Measurements from ENCODE around the gene DNAJC5.
"Not testable (repeated sequence)": the region's sequence is repeated elsewhere in the genome, so short reads cannot be mapped to it uniquely, and the experiment has no call there.

The DNAJC5 gene

DNA sequence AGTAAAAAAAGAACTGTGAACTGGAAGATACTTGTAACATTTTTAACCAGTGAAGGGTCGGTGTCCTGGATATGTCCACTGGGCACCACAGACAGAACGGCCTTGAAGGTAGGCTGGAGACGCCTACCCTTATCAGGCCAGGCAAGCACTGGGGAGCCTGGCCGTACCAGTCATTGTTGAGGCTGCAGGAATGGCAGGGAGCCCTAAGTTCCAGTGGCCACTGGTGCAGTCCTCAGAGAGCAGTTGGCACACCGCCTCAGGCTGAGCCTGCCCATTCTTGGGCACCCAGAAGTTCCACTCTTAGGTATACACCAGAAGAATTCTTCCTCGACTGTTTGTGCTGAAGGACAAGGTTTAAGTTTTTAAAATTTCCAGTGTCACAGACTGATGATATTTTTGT, 20.5 kb downstream of the DNAJC5 start:
- no peak for DNase-seq

DNA sequence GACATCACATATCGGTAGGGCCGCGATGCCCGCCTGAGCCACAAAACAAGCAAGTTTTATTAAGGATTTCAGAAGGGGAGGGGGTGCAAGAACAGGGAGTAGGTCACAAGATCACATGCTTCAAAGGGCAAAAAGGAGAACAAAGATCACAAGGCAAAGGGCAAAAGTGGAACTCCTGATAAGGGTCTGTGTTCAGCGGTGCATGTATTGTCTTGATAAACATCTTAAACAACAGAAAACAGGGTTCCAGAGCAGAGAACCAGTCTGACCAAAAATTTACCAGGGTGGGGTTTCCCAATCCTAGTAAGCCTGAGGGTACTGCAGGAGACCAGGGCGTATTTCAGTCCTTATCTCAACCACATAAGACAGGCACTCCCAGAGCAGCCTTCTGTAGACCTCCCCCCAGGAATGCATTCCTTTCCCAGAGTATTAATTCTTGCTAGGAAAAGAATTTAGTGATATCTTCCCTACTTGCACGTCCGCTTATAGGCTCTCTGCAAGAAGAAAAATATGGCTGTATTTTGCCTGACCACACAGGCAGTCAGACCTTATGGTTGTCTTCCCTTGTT, 21.5 kb downstream of the DNAJC5 start:
- DNase-seq: not testable (repeated sequence)

DNA sequence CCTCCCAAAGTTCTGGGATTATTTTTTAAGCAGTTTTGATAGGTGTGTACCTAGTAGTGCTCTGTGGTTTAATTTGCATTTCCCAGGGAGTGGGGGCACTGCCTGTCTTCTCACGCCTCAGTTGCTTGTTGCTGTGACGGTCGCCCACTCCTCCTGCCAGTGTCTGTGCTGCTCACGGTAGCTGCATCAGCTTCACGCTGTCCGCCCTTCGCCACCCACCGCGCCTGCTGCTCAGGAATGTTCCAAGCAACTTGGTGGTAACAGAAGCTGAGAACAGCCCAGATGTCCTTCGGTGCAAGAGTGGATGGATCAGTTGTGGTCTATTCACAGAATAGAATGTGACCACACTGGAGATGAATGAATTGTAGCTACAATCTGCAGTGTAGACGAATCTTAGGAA, 22.9 kb downstream of the DNAJC5 start:
- DNase-seq: no peak

DNA sequence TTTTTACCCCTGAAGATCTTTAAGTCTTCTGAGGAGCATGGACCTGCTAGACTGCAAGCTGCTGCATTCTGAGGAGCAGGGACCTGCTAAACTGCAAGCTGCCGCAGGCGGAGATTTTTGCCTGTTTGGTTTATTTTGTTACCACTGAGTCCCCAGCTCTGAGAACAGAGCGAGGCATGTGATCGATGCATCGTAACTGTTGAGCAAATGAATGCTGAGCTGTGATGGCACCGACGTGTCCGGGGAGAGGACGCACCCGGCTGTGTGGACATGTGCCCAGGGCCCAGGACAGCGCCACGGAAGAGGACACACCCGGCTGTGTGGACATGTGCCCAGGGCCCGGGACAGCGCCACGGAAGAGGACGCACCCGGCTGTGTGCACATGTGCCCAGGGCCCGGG, 24.2 kb downstream of the DNAJC5 start:
- DNase-seq: no peak

DNA sequence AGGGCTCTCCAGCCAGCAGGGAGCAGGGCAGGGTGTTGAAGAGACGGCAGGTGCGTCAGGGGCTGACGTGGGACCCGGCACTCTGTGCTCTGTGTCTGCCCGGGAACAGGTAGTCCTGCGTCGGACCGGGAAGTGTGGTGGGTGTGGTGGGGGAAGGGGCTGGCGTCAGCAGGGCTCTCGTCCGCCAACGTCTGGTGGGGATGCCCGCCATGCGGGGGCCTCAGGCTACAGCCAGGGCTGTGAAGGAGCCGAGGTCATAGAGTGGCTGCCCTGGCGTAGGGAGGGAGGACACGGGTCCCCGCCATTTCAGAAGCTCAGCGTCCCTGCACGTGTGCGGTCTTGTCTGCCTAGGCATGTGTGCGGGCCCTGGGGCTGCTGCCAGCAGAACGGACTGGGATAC, 25.3 kb downstream of the DNAJC5 start:
- no peak for DNase-seq

DNA sequence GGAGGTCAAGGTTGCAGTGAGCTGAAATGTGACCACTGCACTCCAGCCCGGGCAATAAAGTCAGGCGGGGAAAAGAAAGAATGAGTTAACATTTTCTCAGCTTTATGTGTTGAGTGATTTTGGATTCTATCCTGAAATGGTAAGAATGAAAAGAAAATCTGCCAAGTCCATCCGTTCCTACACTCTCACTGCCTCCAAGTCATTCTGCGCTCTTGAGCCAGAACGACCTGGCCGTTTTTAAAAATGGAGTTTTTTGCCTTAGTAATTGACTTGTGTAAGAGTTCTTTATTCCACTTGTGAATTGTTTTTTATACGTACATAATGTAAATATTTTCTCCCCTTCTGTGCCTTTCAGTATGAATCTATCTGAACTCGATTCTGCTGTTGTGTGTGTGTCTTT, 28.7 kb downstream of the DNAJC5 start:
- DNase-seq: no peak

DNA sequence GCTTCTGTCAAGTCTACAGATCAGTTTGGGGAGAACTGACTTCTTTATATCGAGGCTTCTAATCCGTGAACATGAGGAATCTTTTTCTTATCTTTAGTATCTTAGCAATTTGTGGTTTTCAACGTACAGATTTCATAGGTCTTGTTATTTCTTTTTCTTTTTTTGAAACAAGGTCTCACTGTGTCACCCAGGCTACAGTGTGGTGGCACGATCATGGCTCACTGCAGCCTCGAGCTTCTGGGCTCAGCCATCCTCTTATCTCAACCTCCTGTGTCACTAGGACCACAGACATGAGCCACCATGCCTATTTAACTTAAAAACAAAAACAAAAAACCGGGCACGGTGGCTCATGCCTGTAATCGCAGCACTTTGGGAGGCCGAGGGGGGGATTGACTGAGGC, 29.3 kb downstream of the DNAJC5 start:
- no peak for DNase-seq

DNA sequence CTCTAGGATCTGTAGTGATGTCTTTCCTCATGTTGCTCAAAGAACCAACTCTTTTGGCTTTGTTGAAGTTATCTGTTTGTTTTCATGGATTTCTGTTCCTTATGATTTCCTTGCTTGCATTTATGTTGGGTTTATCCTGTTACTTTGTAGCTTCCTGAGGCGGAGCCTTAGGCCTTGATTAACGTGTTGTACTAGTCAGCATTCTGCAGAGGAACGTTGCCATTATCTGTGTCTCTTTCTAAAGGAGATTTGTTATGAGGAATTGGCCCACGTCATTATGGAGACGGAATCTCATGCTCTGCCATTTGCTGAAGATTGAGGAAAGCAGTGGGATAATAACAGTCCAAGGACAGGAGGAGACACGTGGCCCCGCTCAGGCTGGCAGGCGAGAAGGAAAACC, 31.4 kb downstream of the DNAJC5 start:
- no peak for DNase-seq

DNA sequence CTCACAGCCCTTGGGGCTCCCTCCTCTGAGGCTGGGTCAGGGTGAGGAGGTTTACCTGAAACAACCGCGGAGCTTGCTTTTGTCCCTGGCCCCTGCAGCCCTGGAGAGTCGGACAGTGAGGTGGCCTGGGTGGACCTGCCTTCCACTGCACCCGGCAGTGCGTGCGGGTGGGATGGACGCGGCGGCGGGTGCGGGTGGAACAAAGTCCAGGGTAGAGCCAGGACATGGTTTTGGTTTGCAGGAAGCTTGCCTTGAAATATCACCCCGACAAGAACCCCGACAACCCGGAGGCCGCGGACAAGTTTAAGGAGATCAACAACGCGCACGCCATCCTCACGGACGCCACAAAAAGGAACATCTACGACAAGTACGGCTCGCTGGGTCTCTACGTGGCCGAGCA, 34.1 kb downstream of the DNAJC5 start:
- DNase-seq: no peak

DNA sequence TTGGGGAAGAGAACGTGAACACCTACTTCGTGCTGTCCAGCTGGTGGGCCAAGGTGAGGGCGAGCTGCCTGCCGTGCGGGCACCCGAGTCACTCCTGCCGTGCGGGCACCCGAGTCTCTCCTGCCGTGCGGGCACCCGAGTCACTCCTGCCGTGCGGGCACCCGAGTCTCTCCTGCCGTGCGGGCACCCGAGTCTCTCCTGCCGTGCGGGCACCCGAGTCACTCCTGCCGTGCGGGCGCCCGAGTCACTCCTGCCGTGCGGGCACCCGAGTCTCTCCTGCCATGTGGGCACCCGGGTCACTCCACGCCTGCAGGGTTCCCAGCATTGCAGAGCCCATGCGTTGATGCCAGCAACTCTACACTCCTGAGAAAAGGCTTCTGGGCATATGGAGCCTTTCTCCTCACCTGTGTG, 34.6 kb downstream of the DNAJC5 start:
- DNase-seq: not testable (repeated sequence)

DNA sequence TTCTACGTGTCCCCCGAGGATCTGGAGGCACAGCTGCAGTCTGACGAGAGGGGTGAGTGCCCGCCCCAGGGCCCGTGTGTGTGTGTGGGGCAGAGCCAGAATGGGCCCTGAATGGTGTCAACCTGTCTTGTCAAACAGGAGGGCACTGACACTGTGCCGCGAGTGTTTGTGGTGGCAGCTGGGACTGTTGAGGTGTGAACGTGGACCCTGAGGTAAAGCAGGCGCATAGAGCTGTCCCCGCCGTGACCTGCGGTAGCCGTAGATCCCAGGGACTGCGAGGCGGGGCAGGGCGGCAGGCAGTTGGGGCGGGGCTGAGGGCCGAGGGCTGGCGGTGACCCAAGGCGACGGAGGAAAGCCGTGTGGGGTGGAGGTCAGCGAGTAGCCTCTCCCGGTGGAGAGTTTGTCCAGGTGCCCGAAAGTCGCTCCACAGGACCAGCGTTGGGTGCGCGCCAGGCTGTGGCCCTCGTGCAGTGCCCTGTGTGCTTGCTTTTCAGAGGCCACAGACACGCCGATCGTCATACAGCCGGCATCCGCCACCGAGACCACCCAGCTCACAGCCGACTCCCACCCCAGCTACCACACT, 36.1 kb downstream of the DNAJC5 start:
- no peak for DNase-seq

DNA sequence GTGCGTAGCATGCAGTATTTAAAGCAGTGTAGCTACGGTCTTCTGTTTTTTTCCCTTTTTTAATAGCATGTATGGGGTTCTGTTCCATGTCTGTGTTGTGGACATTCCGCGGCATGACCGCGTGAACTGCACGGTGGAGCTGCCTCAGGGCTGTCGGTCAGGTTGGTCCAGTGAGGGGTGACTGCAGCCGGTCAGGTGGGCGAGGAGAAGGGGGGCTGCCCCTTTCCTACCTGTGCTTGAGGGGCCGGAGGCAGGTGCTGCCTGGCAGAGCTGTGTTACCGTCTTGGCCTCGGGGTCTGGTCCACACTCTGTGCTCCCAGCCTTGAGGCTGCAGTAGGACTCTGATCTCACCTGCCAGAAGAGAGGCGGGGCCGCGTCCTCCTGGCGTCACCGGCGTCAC, 36.8 kb downstream of the DNAJC5 start:
- DNase-seq: no peak

DNA sequence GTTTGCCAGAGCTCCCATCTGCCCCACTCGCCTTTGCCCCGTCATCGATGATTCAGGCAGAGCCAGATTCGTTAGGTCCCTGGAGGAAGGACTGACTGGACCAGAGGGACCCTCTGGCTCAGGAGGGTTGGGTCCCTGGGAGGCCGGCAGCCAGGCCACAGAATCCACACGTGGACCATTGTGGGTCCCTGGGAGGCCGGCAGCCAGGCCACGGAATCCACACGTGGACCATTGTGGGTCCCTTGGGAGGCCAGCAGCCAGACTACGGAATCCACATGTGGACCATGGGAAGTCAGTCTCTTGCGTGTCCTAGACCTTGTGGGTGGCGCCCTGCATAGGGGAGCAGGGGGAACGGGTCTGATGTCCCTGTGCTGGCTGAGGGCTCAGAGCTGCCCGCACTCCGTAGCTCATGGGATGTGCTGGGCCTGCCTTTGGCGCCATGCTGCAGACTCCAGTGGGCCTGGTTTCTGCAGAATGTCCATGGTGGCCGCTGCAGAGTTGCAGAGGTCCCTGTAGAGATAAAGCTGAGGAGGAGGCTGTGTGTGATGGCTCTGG, 37.8 kb downstream of the DNAJC5 start:
- DNase-seq: no peak

DNA sequence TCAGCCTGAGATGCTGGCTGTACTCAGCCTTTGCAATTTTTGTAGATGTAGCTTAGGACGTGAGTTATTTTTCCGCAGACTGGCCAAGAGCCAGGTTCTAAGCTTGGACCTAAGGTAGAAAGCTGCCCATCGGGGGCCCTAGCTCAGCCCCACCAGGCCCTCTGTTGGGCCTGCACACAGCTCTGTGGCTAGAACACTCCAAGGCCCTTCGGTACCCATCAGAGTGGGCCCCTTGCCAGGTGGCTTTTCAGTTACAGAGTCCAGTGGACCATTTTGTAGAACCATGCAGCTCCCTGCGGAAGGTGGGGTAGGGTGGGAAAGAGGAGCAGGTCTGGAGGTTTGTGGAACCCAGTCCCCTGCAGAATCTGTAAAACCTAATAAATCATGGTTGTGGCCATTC, 38.7 kb downstream of the DNAJC5 start:
- DNase-seq: no peak

DNA sequence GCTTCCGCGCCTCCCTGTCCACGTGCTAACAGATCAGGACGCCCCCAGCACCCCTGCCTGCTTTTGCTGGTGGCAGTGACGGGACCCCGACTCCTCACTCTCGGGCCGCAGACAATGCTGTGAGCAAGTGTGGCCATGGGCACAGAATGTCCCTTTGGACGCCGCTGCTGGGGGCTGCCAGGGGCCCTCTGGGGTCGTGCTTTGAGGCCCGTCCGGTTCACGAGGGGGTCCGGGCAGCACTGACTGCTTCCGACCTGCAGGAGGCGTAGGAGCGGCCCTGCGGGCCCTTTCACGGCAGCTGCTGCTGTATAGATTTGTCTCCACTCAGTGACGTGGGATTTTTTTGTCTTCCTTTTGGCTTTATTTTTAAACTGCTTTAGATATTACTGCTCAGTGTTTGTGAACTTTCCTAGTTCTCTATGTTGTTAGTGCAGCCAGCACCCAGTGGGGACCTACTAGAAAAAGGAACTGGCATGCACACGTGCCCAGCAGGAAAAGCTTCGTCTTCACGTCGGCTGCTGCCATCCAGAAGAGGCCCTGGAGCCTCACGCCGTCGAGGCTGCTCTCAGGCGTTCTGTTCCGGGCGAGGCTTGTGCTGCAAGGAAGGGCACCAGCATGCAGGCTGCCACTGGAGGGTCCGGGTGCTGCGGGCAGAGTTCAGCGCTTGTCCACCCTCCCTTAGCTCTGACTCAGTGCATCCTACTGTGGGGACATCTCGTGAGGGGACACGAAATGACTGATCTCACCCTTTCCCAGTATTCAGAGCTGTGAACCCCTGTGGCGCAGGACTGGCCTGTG, 39.5 kb downstream of the DNAJC5 start:
- no peak for DNase-seq

DNA sequence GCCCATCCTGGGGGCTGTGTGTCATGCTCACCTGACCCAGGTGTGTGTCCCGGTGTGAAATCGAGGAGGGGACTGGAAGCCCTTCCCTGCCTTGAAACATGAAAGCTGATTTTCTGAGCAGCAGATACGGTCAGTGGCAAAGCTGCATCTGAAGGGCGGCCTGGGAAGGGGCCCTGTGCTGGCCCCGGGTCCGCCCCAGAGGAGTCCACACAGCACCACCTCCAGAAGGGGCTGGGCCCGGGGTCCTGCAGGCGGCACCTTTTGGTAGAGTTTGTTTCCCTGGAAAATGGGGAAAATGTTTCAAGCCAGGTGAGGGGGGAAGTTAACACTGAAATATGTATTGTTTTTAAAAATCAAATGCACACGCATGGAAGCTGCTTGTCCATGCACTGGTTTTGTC, 40.5 kb downstream of the DNAJC5 start:
- DNase-seq: no peak

DNA sequence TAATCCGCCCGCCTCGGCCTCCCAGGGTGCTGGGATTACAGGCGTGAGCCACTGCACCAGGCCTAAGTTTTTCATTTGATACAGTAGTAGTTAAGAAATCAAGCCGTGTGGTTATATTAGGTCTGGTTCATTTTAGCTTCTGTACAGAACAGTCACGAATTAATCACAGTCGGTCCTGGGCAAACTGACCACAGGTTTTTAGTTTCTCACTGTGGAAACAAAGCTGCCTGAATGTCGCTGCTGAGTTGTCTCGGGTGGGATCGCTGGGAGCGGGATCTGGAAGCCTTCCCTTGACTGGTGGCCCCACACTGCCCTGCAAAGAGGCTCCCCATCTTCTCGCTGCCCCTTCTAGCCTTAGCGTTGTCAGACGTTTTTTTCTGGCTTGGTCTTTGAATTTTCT, 42.7 kb downstream of the DNAJC5 start:
- no peak for DNase-seq

DNA sequence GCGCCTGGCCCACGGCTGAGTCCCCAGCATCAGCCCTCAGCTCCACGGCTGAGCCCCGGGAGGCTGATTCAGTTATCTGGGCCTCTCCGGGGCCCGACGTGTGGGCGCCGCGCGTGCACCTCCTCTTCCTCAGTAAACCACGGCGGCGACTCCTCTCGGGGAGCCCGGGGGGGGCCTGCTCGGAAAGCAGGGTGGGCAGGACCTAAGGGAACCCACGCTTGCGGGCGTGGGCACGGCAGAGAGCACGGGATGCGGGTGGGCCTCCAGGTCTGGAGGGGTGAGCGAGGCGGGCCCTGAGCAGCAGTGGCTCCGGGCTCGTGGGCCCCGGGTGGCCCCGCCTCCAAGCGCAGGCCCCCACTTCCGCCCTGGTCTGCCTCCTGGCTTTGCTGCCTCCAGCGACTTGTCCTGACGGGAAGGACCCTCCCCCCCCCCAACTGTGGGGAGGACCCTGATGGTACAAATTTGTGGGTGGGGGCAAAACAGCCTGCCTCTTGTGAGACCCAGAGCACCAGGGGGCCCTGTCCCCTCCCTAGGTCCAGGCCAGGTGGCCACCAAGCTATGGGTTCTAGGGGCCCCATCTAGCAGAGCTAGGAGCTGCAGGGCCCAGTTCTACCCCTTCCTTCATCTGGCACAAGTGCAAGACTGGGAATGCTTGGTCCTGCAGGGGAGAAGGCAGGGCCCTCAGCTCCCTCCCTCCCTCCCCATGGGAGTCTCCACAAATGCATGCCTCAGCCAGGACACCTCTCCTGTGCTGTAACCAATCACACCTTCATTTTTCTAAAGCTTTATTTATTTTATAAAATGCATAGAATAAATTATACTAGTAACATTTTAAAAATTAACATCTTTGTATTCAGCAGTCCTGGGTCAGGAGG, 44.4 kb downstream of the DNAJC5 start:
- no peak for DNase-seq

DNA sequence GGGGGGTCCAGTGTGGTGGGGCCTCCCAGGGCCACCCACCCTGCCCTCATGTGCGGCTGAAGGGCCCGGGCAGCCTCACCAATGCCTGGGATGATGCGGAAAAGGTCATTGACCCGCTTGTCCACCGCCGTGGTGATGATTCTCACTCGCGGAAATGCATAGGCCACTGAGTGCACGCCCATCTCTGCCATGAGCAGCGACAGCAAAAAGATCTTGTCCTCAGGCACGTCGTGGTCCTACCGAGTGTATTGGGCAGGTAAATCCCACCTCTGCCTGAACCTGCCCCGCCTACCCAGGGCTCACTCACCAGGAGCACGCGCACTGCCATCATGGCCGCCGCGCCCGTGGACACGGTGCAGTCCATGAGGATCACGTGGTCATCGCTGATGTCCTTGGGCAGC, 45.1 kb downstream of the DNAJC5 start:
- no peak for DNase-seq

DNA sequence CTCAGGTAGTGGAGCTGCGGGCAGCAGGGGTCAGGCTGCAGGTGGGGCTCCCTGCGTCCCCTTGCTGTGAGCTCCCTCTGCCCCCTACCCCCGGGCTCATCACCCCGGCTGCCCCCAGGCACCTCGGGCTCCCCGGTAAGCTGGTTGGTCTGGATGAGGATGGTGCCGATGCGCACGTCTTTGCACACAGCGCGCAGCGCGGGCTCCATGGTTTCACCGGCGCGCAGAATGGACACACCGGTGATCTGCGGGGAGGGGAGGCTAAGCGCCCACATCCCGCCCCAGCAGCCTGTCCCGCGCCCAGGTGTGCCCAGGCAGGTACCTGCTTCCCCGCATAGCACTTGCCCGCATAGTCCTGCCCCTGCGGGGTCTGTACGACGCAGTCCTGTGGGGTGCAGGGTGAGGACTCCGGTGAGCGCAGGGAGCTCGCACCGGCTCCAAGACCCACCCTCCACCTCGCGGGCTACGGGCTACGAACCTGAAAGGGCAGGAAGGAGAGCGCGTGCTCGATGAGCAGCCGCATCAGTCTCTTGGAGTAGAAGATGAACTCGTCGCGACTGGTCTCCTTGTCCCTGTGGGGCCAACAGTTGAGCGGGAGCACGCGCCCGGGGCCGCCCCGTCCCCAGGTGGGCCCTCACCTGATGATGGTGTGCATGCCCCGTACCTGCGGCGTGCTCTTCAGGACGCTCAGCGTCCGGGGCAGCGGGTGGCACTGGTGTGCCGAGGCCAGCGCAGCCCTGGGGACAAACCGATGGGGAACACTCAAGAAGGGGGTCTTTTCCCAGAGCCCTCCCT, 45.7 kb downstream of the DNAJC5 start:
- no peak for DNase-seq

DNA sequence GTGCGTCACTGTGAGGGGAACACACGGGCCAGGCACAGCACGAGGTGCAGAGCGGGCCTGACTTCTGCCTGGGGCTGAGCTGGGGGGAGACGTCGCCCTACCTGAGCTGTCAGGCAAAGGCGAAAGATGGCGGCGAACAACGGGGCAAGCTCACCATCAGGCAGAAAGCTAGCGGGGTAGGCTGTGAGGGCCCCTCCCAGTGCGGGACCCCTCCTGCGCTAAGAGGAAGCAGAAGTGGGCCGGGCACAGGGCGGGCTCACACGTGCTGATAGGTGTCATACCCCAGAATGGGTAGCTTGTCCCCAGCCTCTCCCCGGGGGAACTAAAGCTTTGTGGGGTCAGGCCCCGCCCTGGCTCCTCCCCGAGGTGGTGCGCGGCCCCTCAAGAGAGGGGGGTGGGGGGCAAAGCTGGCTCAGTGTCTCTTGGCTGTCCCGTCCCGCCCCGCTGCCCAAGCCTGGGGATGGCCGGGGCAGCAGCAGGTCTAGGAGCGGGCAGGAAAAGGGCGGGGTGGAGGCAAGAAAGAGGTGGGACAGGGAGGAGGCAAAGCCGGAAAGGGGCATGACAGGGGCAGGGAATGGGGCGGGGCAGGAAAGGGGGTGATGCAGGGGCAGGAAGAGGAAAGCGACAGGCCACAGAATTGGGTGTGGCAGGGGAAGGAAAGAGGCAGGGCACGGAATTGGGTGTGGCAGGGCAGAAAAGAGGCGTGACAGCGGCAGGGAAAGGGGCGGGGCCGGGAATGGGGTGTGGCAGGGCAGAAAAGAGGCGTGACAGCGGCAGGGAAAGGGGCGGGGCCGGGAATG, 46.6 kb downstream of the DNAJC5 start:
- DNase-seq: no peak

All from left hindlimb (tissue), 1 donor.